GM12878 (cell line): ENCODE data around the gene ZBTB49. TPM values are rescaled to one million over a fixed set of nuclear protein-coding genes. Genes with fewer than 3 reads are reported as not detected.

Source experiments
- ATAC-seq: fragments of 200-7000 bp; cut with Tn5 transposase; 3 replicates; pipeline ENCODE4 v1.9.1; 2020; ENCODE audit warnings: mild to moderate bottlenecking, moderate library complexity
- BruUV-seq: library from RNA; stranded (reverse); fragments of 400-500 nt; replicated peaks from 2 replicates; lab custom pipeline; 2021; lab: Mats Ljungman, UMichigan
- CTCF ChIA-PET: fragments of 300-600 bp; sonication (Branson Sonifier 250); formaldehyde crosslinking; extraction: SDS; loops from one replicate; lab custom pipeline; 2021; ENCODE audit warnings: inconsistent platforms; lab: Yijun Ruan, JAX
- POLR2A ChIA-PET: fragments of 350-600 bp; formaldehyde crosslinking; extraction: SDS; loops from one replicate; lab custom pipeline; 2021; ENCODE audit warnings: inconsistent platforms; lab: Charles Lee
- RAD21 ChIA-PET: fragments of 300-600 bp; sonication (Branson Sonifier 250); formaldehyde crosslinking; loops from one replicate; lab custom pipeline; 2023; ENCODE audit warnings: antibody characterized with exemption; ENCODE audit not compliant: unreplicated experiment; lab: Charles Lee
- SMC1A ChIA-PET: fragments of 300-600 bp; sonication (Branson Sonifier 250); formaldehyde crosslinking; loops from one replicate; lab custom pipeline; 2023; ENCODE audit not compliant: unreplicated experiment, uncharacterized antibody; lab: Charles Lee
- DNase-seq: peaks from one replicate; pipeline ENCODE4 v3.0.0-alpha.2; 2011; ENCODE audit warnings: low read depth, low spot score
- FAIRE-seq: peaks from 3 replicates; lab custom pipeline; 2011; peaks lifted over from hg19 to GRCh38; lab: Jason Lieb, UNC
- H2AFZ ChIP-seq: 2 replicates; pipeline ENCODE4 v1.6.0; 2011; ENCODE audit warnings: low read depth, low read length, control low read depth; ENCODE audit not compliant: control insufficient read depth
- H3K27ac ChIP-seq: 2 replicates; pipeline ENCODE4 v1.5.1; 2011; ENCODE audit warnings: control low read depth; ENCODE audit not compliant: control insufficient read depth, insufficient read depth
- H3K27me3 ChIP-seq, 2 experiments: replicated peaks in 1 of 2; 2 replicates each; pipeline versions ENCODE4 v1.6.0 to v1.6.1; 2011; ENCODE audit warnings: low read length in 1 of 2; ENCODE audit not compliant: control insufficient read depth in 2 of 2, insufficient read depth in 2 of 2
- H3K36me3 ChIP-seq, 2 experiments: 2 replicates each; pipeline ENCODE4 v1.5.1; 2011; ENCODE audit warnings: low read length in 1 of 2; ENCODE audit not compliant: control insufficient read depth in 2 of 2, insufficient read depth in 2 of 2
- H3K4me1 ChIP-seq: 2 replicates; pipeline ENCODE4 v1.6.1; 2011; ENCODE audit warnings: mild to moderate bottlenecking, low read length, moderate library complexity, mixed read lengths; ENCODE audit not compliant: control insufficient read depth, insufficient read depth
- H3K4me2 ChIP-seq: 2 replicates; pipeline ENCODE4 v1.6.0; 2011; ENCODE audit warnings: control low read depth; ENCODE audit not compliant: control insufficient read depth, insufficient read depth
- H3K4me3 ChIP-seq: fragments of 200-600 bp; sonication (generic); 2 replicates; pipeline ENCODE4 v1.5.1; 2016
- H3K79me2 ChIP-seq: 2 replicates; pipeline ENCODE4 v1.6.0; 2011; ENCODE audit warnings: low read length; ENCODE audit not compliant: control insufficient read depth, insufficient read depth
- H3K9ac ChIP-seq: 2 replicates; pipeline ENCODE4 v1.8.0; 2011; ENCODE audit warnings: low read length, control low read depth, mixed read lengths; ENCODE audit not compliant: control insufficient read depth, insufficient read depth
- H3K9me3 ChIP-seq: replicated peaks from 3 replicates; pipeline ENCODE4 v1.5.1; 2011; ENCODE audit warnings: mild to moderate bottlenecking, low read length; ENCODE audit not compliant: control insufficient read depth, insufficient read depth
- H4K20me1 ChIP-seq: 2 replicates; pipeline ENCODE4 v1.6.0; 2011; ENCODE audit not compliant: control insufficient read depth, insufficient read depth
- CREM ChIP-seq: IDR thresholded peaks from 2 replicates; pipeline ENCODE4 v1.6.1; 2014; ENCODE audit warnings: antibody characterized with exemption, low read depth
- ESRRA ChIP-seq: IDR thresholded peaks from 2 replicates; pipeline ENCODE4 v1.6.1; 2012; ENCODE audit warnings: mild to moderate bottlenecking, low read length, improper control_type of control experiment
- IKZF1 ChIP-seq: fragments of 450-650 bp; conservative IDR thresholded peaks from 2 replicates; pipeline ENCODE4 v1.6.1; 2017; ENCODE audit warnings: antibody characterized with exemption, mild to moderate bottlenecking
- IRF4 ChIP-seq: IDR thresholded peaks from 2 replicates; pipeline ENCODE4 v1.6.1; 2011; ENCODE audit warnings: low read depth, low read length
- LARP7 ChIP-seq: fragments of 450-650 bp; IDR thresholded peaks from 2 replicates; pipeline ENCODE4 v1.6.1; 2017; ENCODE audit warnings: mild to moderate bottlenecking
- MEF2A ChIP-seq: IDR thresholded peaks from 2 replicates; pipeline ENCODE4 v1.6.1; 2011; ENCODE audit warnings: low read depth, mild to moderate bottlenecking, low read length, moderate library complexity; ENCODE audit not compliant: insufficient read depth
- MEF2B ChIP-seq: fragments of 450-650 bp; IDR thresholded peaks from 2 replicates; pipeline ENCODE4 v1.6.1; 2018; ENCODE audit warnings: mild to moderate bottlenecking, moderate library complexity; ENCODE audit not compliant: partially characterized antibody, poor library complexity, severe bottlenecking
- POU2F2 ChIP-seq: IDR thresholded peaks from 3 replicates; pipeline ENCODE4 v1.6.1; 2011; ENCODE audit warnings: low read depth, mild to moderate bottlenecking, low read length, borderline replicate concordance
- SUPT20H ChIP-seq: IDR thresholded peaks from 2 replicates; pipeline ENCODE4 v1.6.1; 2011; ENCODE audit warnings: low read depth, mild to moderate bottlenecking, low read length, moderate library complexity, borderline replicate concordance; ENCODE audit not compliant: control insufficient read depth
- WRNIP1 ChIP-seq: IDR thresholded peaks from 2 replicates; pipeline ENCODE4 v1.6.1; 2011; ENCODE audit warnings: low read depth, low read length, improper control_type of control experiment, borderline replicate concordance
- ZBTB4 ChIP-seq: fragments of 450-650 bp; formaldehyde crosslinking; IDR thresholded peaks from 2 replicates; pipeline ENCODE4 v1.4.0; 2022; ENCODE audit warnings: mild to moderate bottlenecking, moderate library complexity
- WGBS: methylation state at CpG from one replicate; pipeline ENCODE4 v1.1.6; 2016; ENCODE audit warnings: low lambda C conversion rate; ENCODE audit not compliant: insufficient replicate concordance, insufficient coverage; ENCODE audit errors: missing lambda C conversion rate; 5-methylcytosine and 5-hydroxymethylcytosine counted together
- in situ Hi-C: fragments of 300-500 bp; cut with MboI; formaldehyde crosslinking; loops from 9 replicates; pipeline ENCODE4 v1.14.3; 2018; ENCODE audit warnings: mixed read lengths
- intact Hi-C: fragments of 100-400 bp; cut with micrococcal nuclease; formaldehyde crosslinking; loops from one replicate; pipeline ENCODE4 v1.14.2; 2022; ENCODE audit not compliant: unreplicated experiment
- polyA plus RNA-seq, 11 experiments: library from polyadenylated mRNA; depleted of rRNA in 4 of 11; unstranded in 6 of 11; stranded (reverse) in 5 of 11; fragments of >200 nt; fragmentation: Nextera tagmentation in 4 of 11; fragmentation: Illumina TruSeq in 1 of 11; extraction: Ambion mirVana in 4 of 11; extraction: Trizol in 1 of 11; gene quantifications; 1 replicate in 1 of 11; 2 replicates in 10 of 11; pipeline versions ENCODE4 v1.2.1 to v1.2.3, GENCODE V29; 2011 to 2016; ENCODE audit warnings: inconsistent platforms in 2 of 11, missing spikeins in 2 of 11, low read depth in 1 of 11
- total RNA-seq, 4 experiments: library from RNA; depleted of rRNA in 3 of 4; stranded (reverse); fragments of >200 nt in 3 of 4; fragmentation: Illumina TruSeq in 1 of 4; extraction: Trizol in 1 of 4; gene quantifications; 2 replicates each; pipeline versions ENCODE4 v1.2.1 to v1.2.3, GENCODE V29; 2013 to 2021

The ZBTB49 gene
- total and polyA plus RNA-seq, 10 of the 15 experiments (the other 5 are each of a cell fraction or from before 2014, with no cell fraction given) = 0.37 to 4.8 (median 4.1) TPM

- TF ChIP-seq ZBTB4 (no peak), MEF2B (no peak), SUPT20H (no peak), IRF4 (no peak)
Observed at GRCh38 chr4:4320528-4320927, 30.5 kb downstream of the ZBTB49 start (continued).

- FAIRE-seq = no peak
- WGBS = 93% methylated on average over 26 of the region's 26 CpGs
- Histone ChIP-seq H3K4me1 (no peaks in the 10 kb centered on the region), H3K27ac (no peak overlapping the region), H3K36me3 (peaks cover 2 to 3% of the 10 kb centered on the region in 2 experiments; a peak in 2 of 4 replicates), H3K4me3 (no peak overlapping the region), H3K79me2 (no peaks in the 10 kb centered on the region), H4K20me1 (no peaks in the 10 kb centered on the region), H3K9me3 (no peaks in the 10 kb centered on the region), H3K4me2 (no peak overlapping the region), H3K27me3 (no peaks in the 10 kb centered on the region), H2AFZ (no peak overlapping the region), H3K9ac (no peak overlapping the region)
- DNase-seq = no peak
- SMC1A ChIA-PET = no interaction called here
- in situ Hi-C loops (no loop called here), intact Hi-C loops (no loop called here)
- RAD21 ChIA-PET = no interaction called here
- no peak for ATAC-seq
- no TSS peak for BruUV-seq
- no peak for TF ChIP-seq LARP7
- no peak for TF ChIP-seq IKZF1
- TF ChIP-seq POU2F2 = no peak
- TF ChIP-seq WRNIP1 = no peak
- TF ChIP-seq CREM = no peak
- no peak for TF ChIP-seq MEF2A
- no peak for TF ChIP-seq ESRRA
- CTCF ChIA-PET = no interaction called here
- POLR2A ChIA-PET = no interaction called here
Observed at GRCh38 chr4:4320951-4321714, 31.1 kb downstream of the ZBTB49 start.
